ENCODE results near the gene PRKN. TPM values are rescaled to one million over a fixed set of nuclear protein-coding genes. Genes with fewer than 3 reads are reported as not detected.

Gene PRKN
- total and polyA plus RNA-seq, 2 experiments from 2014 or later = 0.10 to 0.84 TPM

DNA sequence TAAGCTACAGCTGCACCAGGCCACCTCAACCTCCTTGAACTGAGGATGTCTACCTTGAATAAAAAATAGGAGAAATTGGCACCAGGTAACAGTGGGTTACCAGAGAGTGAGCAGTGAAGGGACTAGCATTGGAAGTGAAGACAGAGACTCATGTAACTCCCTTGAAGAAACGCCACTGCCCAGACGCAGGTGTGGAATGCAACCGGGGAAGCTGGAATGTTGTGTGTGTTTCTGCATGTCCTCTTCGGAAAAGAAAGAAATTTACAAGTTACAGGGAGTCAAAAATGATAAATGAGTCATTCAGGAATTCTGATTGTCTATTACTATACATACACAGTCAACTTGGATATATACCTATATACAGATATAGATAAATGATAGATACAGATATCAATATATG is 939.0 kb downstream of the PRKN start:
- TF ChIP-seq, protein P1, sequence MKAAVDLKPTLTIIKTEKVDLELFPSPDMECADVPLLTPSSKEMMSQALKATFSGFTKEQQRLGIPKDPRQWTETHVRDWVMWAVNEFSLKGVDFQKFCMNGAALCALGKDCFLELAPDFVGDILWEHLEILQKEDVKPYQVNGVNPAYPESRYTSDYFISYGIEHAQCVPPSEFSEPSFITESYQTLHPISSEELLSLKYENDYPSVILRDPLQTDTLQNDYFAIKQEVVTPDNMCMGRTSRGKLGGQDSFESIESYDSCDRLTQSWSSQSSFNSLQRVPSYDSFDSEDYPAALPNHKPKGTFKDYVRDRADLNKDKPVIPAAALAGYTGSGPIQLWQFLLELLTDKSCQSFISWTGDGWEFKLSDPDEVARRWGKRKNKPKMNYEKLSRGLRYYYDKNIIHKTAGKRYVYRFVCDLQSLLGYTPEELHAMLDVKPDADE (IDR thresholded peaks at IDR 0.05) = no peak
- TF ChIP-seq EZH2 (IDR thresholded peaks at IDR 0.05; ENCODE audit: low read depth, unreplicated experiment) = no peak
- no peak for TF ChIP-seq EZH2phosphoT487 (IDR thresholded peaks at IDR 0.05; ENCODE audit: unreplicated experiment)
- Mint-ChIP-seq H3K27me3 (ENCODE audit: insufficient read depth, low read depth, poor library complexity) (no peaks in the 10 kb centered on the region), H3K4me3 (no peak overlapping the region), H3K4me1 (no peaks in the 10 kb centered on the region), H3K27ac (no peak overlapping the region), H3K9me3 (no peaks in the 10 kb centered on the region; the same call in 2 of the 3 replicates), H3K36me3 (ENCODE audit: low read depth) (no peaks in the 10 kb centered on the region)
- no peak overlapping the region for H2AFZ ChIP-seq
- no peaks in the 10 kb centered on the region for H3K9me2 ChIP-seq (ENCODE audit: insufficient read depth)
- H3K4me1 ChIP-seq (ENCODE audit: insufficient read depth) = no peaks in the 10 kb centered on the region
- no peak overlapping the region for H3K27ac ChIP-seq (ENCODE audit: low read depth)
- H3K4me2 ChIP-seq = no peak overlapping the region
- ATAC-seq = no peak
- no peaks in the 10 kb centered on the region for H4K20me1 ChIP-seq (replicated peaks; ENCODE audit: insufficient read depth)
- no peak overlapping the region for H3K4me3 ChIP-seq
- H3F3A ChIP-seq (replicated peaks; ENCODE audit: low read depth) = no peaks in the 10 kb centered on the region
- no peaks in the 10 kb centered on the region for H3K27me3 ChIP-seq (ENCODE audit: insufficient read depth)
- DNase-seq (ENCODE audit: low spot score) = no peak
- H3K36me3 ChIP-seq (ENCODE audit: insufficient read depth) = no peaks in the 10 kb centered on the region; the same call in 1 of the 2 replicates
- no peaks in the 10 kb centered on the region for H3K79me2 ChIP-seq (replicated peaks; ENCODE audit: insufficient read depth)

DNA sequence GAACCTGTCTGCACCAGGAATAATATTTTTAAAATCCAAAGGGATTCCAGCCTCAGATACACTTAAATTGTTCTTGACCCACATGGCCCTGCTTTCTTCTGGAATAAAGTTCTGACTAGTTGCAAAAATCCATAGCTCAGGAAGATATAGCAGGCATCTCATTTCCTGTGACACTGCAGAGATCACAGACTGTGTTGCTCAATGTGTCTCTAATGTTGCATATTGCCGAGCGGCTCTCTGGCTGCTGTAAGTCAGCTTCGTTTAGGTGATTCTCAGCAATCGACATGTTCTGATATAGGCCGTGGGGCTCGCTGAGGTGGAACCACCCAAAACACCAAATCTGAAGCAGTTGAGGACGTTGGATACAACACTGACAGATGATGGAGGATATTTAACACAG is 955.4 kb downstream of the PRKN start:
- Mint-ChIP-seq H3K27me3 (ENCODE audit: insufficient read depth, low read depth, poor library complexity) (no peaks in the 10 kb centered on the region), H3K4me3 (no peak overlapping the region), H3K9me3 (no peaks in the 10 kb centered on the region), H3K36me3 (ENCODE audit: low read depth) (no peaks in the 10 kb centered on the region), H3K27ac (no peak overlapping the region), H3K4me1 (no peaks in the 10 kb centered on the region; the same call in 2 of the 3 replicates)
- no peaks in the 10 kb centered on the region for H3F3A ChIP-seq (replicated peaks; ENCODE audit: low read depth)
- ATAC-seq = no peak
- H3K79me2 ChIP-seq (replicated peaks; ENCODE audit: insufficient read depth) = no peaks in the 10 kb centered on the region
- DNase-seq (ENCODE audit: low spot score) = no peak
- H3K36me3 ChIP-seq (ENCODE audit: insufficient read depth) = no peaks in the 10 kb centered on the region
- H3K4me1 ChIP-seq (ENCODE audit: insufficient read depth) = no peaks in the 10 kb centered on the region
- no peak overlapping the region for H3K4me3 ChIP-seq
- H3K9me2 ChIP-seq (ENCODE audit: insufficient read depth) = no peaks in the 10 kb centered on the region
- H3K27me3 ChIP-seq (ENCODE audit: insufficient read depth) = no peaks in the 10 kb centered on the region
- H3K4me2 ChIP-seq = no peak overlapping the region
- H2AFZ ChIP-seq = no peak overlapping the region
- H4K20me1 ChIP-seq (replicated peaks; ENCODE audit: insufficient read depth) = no peaks in the 10 kb centered on the region
- no peak for TF ChIP-seq CREB1 (CRISPR knock-in tag; IDR thresholded peaks at IDR 0.05; ENCODE audit: low read depth)
- no peak overlapping the region for H3K27ac ChIP-seq (ENCODE audit: low read depth)

GRCh38 chr6:161761966-161762365 is 965.6 kb downstream of the PRKN start:
- Histone ChIP-seq H2AFZ (no peak overlapping the region), H3K36me3 (ENCODE audit: insufficient read depth) (no peaks in the 10 kb centered on the region), H4K20me1 (replicated peaks; ENCODE audit: insufficient read depth) (no peaks in the 10 kb centered on the region), H3F3A (replicated peaks; ENCODE audit: low read depth) (no peaks in the 10 kb centered on the region), H3K4me1 (ENCODE audit: insufficient read depth) (no peaks in the 10 kb centered on the region), H3K27me3 (ENCODE audit: insufficient read depth) (no peaks in the 10 kb centered on the region), H3K9me2 (ENCODE audit: insufficient read depth) (no peaks in the 10 kb centered on the region), H3K27ac (ENCODE audit: low read depth) (no peak overlapping the region), H3K4me2 (no peak overlapping the region), H3K79me2 (replicated peaks; ENCODE audit: insufficient read depth) (no peaks in the 10 kb centered on the region), H3K4me3 (no peak overlapping the region)
- H3K27me3 Mint-ChIP-seq (ENCODE audit: insufficient read depth, low read depth, poor library complexity) = no peaks in the 10 kb centered on the region
- no peak for DNase-seq (ENCODE audit: low spot score)
- no peaks in the 10 kb centered on the region for H3K9me3 Mint-ChIP-seq
- H3K4me3 Mint-ChIP-seq = no peak overlapping the region
- no peak for ATAC-seq
- H3K27ac Mint-ChIP-seq = no peak overlapping the region
- no peaks in the 10 kb centered on the region for H3K4me1 Mint-ChIP-seq
- H3K36me3 Mint-ChIP-seq (ENCODE audit: low read depth) = no peaks in the 10 kb centered on the region
- TF ChIP-seq ZNF331 (CRISPR knock-in tag; IDR thresholded peaks at IDR 0.05; ENCODE audit: low read depth) (no peak), STAT1 (IDR thresholded peaks at IDR 0.05; ENCODE audit: unreplicated experiment) (no peak), ZNF462 (CRISPR knock-in tag; IDR thresholded peaks at IDR 0.05) (no peak)

Measured in GM23338 (cell line).